Tibial nerve (tissue), 4 donors: Measurements from ENCODE around the gene KLF3. TPM values are rescaled to one million over a fixed set of nuclear protein-coding genes. Genes with fewer than 3 reads are reported as not detected.
A peak's percentile ranks its signal among the peaks of the same experiment; 100 is the strongest.

Experiments
- DNase-seq, 2 donors: peaks; one replicate each; pipeline ENCODE4 v3.0.0-alpha.2; 2019; ENCODE audit warnings: low spot score in 2 of 2
- H3K27ac ChIP-seq, 4 donors: fragments of 200-600 bp; sonication (generic) in 3 of 4; one replicate each; pipeline ENCODE4 v1.5.1; 2017 to 2019; ENCODE audit warnings: mild to moderate bottlenecking in 1 of 4
- H3K27me3 ChIP-seq, 2 donors: fragments of 200-600 bp; sonication (generic) in 1 of 2; one replicate each; pipeline versions ENCODE4 v1.5.1 to v1.6.0; 2017 to 2019
- H3K36me3 ChIP-seq, 3 donors: fragments of 200-600 bp; sonication (generic); one replicate each; pipeline ENCODE4 v1.5.1; 2018 to 2019
- H3K4me1 ChIP-seq, 4 donors: fragments of 200-600 bp; sonication (generic) in 3 of 4; one replicate each; pipeline ENCODE4 v1.5.1; 2017 to 2019
- H3K4me3 ChIP-seq, 4 donors: fragments of 200-600 bp; sonication (generic) in 3 of 4; one replicate each; pipeline ENCODE4 v1.5.1; 2017 to 2019; ENCODE audit warnings: mild to moderate bottlenecking in 1 of 4, moderate library complexity in 1 of 4
- H3K9me3 ChIP-seq, 4 donors: fragments of 200-600 bp; sonication (generic) in 3 of 4; one replicate each; pipeline ENCODE4 v1.5.1; 2017 to 2019
- EP300 ChIP-seq, 2 donors: sonication (generic); formaldehyde crosslinking; IDR thresholded peaks; one replicate each; pipeline ENCODE4 v1.6.1; 2017; ENCODE audit warnings: antibody characterized with exemption in 2 of 2, mild to moderate bottlenecking in 1 of 2
- POLR2A ChIP-seq, 2 donors: fragments of 450-650 bp; IDR thresholded peaks; one replicate each; pipeline ENCODE4 v1.6.1; 2017; ENCODE audit warnings: antibody characterized with exemption in 2 of 2, mild to moderate bottlenecking in 2 of 2, moderate library complexity in 2 of 2
- WGBS, 2 donors: methylation state at CpG; one replicate each; pipeline ENCODE4 v1.1.5; 2018; 5-methylcytosine and 5-hydroxymethylcytosine counted together
- total RNA-seq, 4 donors: library from RNA; depleted of rRNA; stranded (reverse); fragments of >200 nt; gene quantifications; one replicate each; pipeline ENCODE4 v1.1.0, GENCODE V29; 2016
- TF ChIP-seq, protein P1 (sequence below), 5 experiments: fragments of 200-600 bp in 3 of 5; fragments of 450-650 bp in 2 of 5; sonication (generic) in 3 of 5; IDR thresholded peaks; one replicate each; pipeline ENCODE4 v1.5.1; 2016 to 2019; ENCODE audit warnings: antibody characterized with exemption in 5 of 5, mild to moderate bottlenecking in 3 of 5, moderate library complexity in 2 of 5

Gene KLF3
- total RNA-seq, 4 donors from 2014 or later, result 36.3 to 70.1 (median 38.4) TPM

DNA sequence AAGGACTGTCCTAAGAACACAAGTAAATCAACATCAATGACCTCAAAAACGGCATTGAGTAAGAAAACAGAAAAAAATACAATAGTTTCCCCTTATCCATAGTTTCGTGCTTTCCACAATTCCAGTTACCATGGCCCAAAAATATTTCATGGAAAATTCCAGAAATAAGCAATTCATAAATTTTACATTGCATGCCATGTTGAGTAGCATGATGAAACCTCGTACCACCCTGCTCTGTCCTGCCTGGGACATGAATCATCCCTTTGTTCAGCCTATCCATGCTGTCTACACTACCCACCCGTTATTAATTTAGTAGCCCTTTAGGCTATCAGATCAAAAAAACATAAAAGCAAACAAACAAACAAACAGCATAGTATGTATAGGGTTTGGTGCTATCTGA, 51.1 kb downstream of the KLF3 start:
- no peak overlapping the region for H3K4me3 ChIP-seq
- no peaks in the 10 kb centered on the region for H3K4me1 ChIP-seq
- no peaks in the 10 kb centered on the region for H3K27me3 ChIP-seq
- WGBS, 2 donors, result 43 to 66% methylated on average over 4 of the region's 4 CpGs
- TF ChIP-seq EP300 (IDR thresholded peaks at IDR 0.05), result no peak
- TF ChIP-seq, protein P1, sequence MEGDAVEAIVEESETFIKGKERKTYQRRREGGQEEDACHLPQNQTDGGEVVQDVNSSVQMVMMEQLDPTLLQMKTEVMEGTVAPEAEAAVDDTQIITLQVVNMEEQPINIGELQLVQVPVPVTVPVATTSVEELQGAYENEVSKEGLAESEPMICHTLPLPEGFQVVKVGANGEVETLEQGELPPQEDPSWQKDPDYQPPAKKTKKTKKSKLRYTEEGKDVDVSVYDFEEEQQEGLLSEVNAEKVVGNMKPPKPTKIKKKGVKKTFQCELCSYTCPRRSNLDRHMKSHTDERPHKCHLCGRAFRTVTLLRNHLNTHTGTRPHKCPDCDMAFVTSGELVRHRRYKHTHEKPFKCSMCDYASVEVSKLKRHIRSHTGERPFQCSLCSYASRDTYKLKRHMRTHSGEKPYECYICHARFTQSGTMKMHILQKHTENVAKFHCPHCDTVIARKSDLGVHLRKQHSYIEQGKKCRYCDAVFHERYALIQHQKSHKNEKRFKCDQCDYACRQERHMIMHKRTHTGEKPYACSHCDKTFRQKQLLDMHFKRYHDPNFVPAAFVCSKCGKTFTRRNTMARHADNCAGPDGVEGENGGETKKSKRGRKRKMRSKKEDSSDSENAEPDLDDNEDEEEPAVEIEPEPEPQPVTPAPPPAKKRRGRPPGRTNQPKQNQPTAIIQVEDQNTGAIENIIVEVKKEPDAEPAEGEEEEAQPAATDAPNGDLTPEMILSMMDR (IDR thresholded peaks at IDR 0.05), result no peak
- TF ChIP-seq POLR2A (IDR thresholded peaks at IDR 0.05), result no peak
- no peaks in the 10 kb centered on the region for H3K36me3 ChIP-seq
- H3K27ac ChIP-seq, result no peak overlapping the region
- DNase-seq, result no peak
- no peaks in the 10 kb centered on the region for H3K9me3 ChIP-seq

DNA sequence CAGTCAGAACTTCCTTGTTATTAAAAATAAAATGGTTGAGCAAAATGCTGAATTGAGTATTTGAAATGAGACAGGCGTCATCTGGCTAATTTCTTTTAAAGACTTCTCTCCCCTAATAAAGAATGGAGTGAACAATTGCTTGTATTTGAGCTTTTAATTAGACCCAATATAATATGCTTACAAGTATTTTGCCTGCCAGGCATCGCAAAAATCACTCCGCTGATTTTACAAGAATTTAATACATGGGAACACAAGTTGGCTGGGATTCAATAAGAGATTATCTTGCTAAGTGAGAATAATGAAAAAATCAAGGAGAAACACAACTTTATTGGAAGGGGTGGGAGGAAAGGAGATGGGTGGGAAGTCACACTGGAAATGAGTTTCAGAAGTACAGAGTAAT, 52.3 kb downstream of the KLF3 start:
- no peak overlapping the region for H3K27ac ChIP-seq
- DNase-seq, result no peak
- 74 to 75% methylated on average over 3 of the region's 3 CpGs for WGBS, 2 donors
- H3K27me3 ChIP-seq, result no peaks in the 10 kb centered on the region
- H3K9me3 ChIP-seq, result no peaks in the 10 kb centered on the region
- H3K36me3 ChIP-seq, result no peaks in the 10 kb centered on the region
- no peak for TF ChIP-seq POLR2A (IDR thresholded peaks at IDR 0.05)
- TF ChIP-seq, protein P1 (IDR thresholded peaks at IDR 0.05), result no peak
- no peak for TF ChIP-seq EP300 (IDR thresholded peaks at IDR 0.05)
- no peaks in the 10 kb centered on the region for H3K4me1 ChIP-seq
- no peak overlapping the region for H3K4me3 ChIP-seq

DNA sequence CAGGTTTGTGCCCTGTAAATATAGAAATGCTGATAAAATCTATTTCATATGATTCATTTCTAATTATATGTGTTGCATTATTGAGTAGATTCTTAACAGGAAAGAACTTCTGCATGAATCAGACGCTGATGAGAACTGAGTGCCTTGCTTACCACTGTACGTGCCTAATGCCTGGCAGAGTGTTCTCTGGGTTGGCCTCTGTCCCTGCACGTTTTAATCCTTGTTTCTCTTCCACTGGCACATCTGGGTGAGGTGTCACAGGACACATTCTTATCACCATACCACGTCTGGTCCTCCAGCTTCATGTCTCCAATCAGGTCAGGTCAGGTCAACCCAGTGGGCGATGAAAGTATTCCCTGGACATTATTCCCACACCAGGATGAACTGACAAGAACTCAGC, 53.6 kb downstream of the KLF3 start:
- DNase-seq, result no peak
- Histone ChIP-seq H3K27me3 (no peaks in the 10 kb centered on the region), H3K4me3 (no peak overlapping the region), H3K9me3 (no peaks in the 10 kb centered on the region), H3K4me1 (no peaks in the 10 kb centered on the region), H3K27ac (no peak overlapping the region), H3K36me3 (no peaks in the 10 kb centered on the region)
- TF ChIP-seq, protein P1 (IDR thresholded peaks at IDR 0.05), result no peak
- peak in 1 of 2 donors; percentile 26 for TF ChIP-seq EP300 (IDR thresholded peaks at IDR 0.05)
- no peak for TF ChIP-seq POLR2A (IDR thresholded peaks at IDR 0.05)
- 68% methylated on average over 5 of the region's 5 CpGs for WGBS, 2 donors

- H3K4me3 ChIP-seq, result no peak overlapping the region
- DNase-seq, result no peak
- peaks cover 0 to under 1% (median under 1%) of the 10 kb centered on the region in 4 donors for H3K4me1 ChIP-seq
- no peak overlapping the region for H3K27ac ChIP-seq
- WGBS, 2 donors, result 81 to 90% methylated on average over 4 of the region's 4 CpGs
- no peaks in the 10 kb centered on the region for H3K9me3 ChIP-seq
- H3K27me3 ChIP-seq, result no peaks in the 10 kb centered on the region
- TF ChIP-seq EP300 (IDR thresholded peaks at IDR 0.05) (no peak), POLR2A (IDR thresholded peaks at IDR 0.05) (no peak)
- TF ChIP-seq, protein P1 (IDR thresholded peaks at IDR 0.05), result no peak
- H3K36me3 ChIP-seq, result peaks cover 0 to 2% (median 0%) of the 10 kb centered on the region in 3 donors
Measured at GRCh38 chr4:38723114-38723513, 59.1 kb downstream of the KLF3 start.

- Histone ChIP-seq H3K9me3 (no peaks in the 10 kb centered on the region), H3K36me3 (peaks cover 0 to 2% (median 0%) of the 10 kb centered on the region in 3 donors), H3K27me3 (no peaks in the 10 kb centered on the region), H3K4me3 (no peak overlapping the region), H3K4me1 (peaks cover 0 to 8% (median 2%) of the 10 kb centered on the region in 4 donors), H3K27ac (no peak overlapping the region)
- no peak for DNase-seq
- TF ChIP-seq, protein P1 (IDR thresholded peaks at IDR 0.05), result no peak
- TF ChIP-seq POLR2A (IDR thresholded peaks at IDR 0.05) (no peak), EP300 (IDR thresholded peaks at IDR 0.05) (no peak)
- WGBS, 2 donors, result 67 to 73% methylated on average over 7 of the region's 7 CpGs
Measured at GRCh38 chr4:38723726-38724474, 59.9 kb downstream of the KLF3 start.
